DOHH2 (cell line): Measurements from ENCODE around the gene RP9.

ENCODE experiments used
- H3F3A ChIP-seq: fragments of 200-600 bp; sonication (generic), shearing (Covaris generic); 2 replicates; pipeline ENCODE4 v1.6.0; 2016; ENCODE audit warnings: antibody characterized with exemption, mild to moderate bottlenecking; ENCODE audit not compliant: control insufficient read depth, insufficient read depth
- H3K27ac ChIP-seq: fragments of 200-600 bp; sonication (generic); 2 replicates; pipeline ENCODE4 v1.5.1; 2014; ENCODE audit warnings: low read depth, mild to moderate bottlenecking, low read length, moderate library complexity
- H3K27me3 ChIP-seq: fragments of 200-600 bp; sonication (generic); 2 replicates; pipeline ENCODE4 v1.6.1; 2014; ENCODE audit warnings: mild to moderate bottlenecking, low read length, mixed read lengths; ENCODE audit not compliant: control insufficient read depth
- H3K36me3 ChIP-seq: fragments of 200-600 bp; sonication (generic); 2 replicates; pipeline ENCODE4 v1.6.1; 2014; ENCODE audit warnings: mild to moderate bottlenecking, low read length, moderate library complexity, mixed read lengths; ENCODE audit not compliant: control insufficient read depth
- H3K4me1 ChIP-seq: fragments of 200-600 bp; sonication (generic); 2 replicates; pipeline ENCODE4 v1.6.1; 2014; ENCODE audit warnings: mild to moderate bottlenecking, low read length, mixed read lengths; ENCODE audit not compliant: control insufficient read depth
- H3K4me2 ChIP-seq: fragments of 200-600 bp; sonication (generic); 2 replicates; pipeline ENCODE4 v1.6.0; 2014; ENCODE audit warnings: mild to moderate bottlenecking, low read length, moderate library complexity
- H3K4me3 ChIP-seq: fragments of 200-600 bp; sonication (generic); 2 replicates; pipeline ENCODE4 v1.5.1; 2014; ENCODE audit warnings: mild to moderate bottlenecking, low read length, mixed read lengths
- H3K79me2 ChIP-seq: fragments of 200-600 bp; sonication (generic); 2 replicates; pipeline ENCODE4 v1.6.1; 2014; ENCODE audit warnings: mild to moderate bottlenecking, low read length, mixed read lengths; ENCODE audit not compliant: control insufficient read depth
- H3K9me2 ChIP-seq: fragments of 200-600 bp; sonication (generic); replicated peaks from 2 replicates; pipeline ENCODE4 v1.6.1; 2014; ENCODE audit warnings: mild to moderate bottlenecking, low read length, mixed read lengths; ENCODE audit not compliant: control insufficient read depth
- H3K9me3 ChIP-seq: fragments of 200-600 bp; sonication (generic); 2 replicates; pipeline ENCODE4 v1.6.1; 2014; ENCODE audit warnings: antibody characterized with exemption, low read length, mixed read lengths; ENCODE audit not compliant: control insufficient read depth, insufficient read depth
- H4K20me1 ChIP-seq: fragments of 200-600 bp; sonication (generic); 2 replicates; pipeline ENCODE4 v1.6.0; 2014; ENCODE audit warnings: low read depth, mild to moderate bottlenecking, antibody characterized with exemption, low read length, moderate library complexity; ENCODE audit not compliant: control insufficient read depth, insufficient read depth
- EZH2phosphoT487 ChIP-seq: fragments of 200-600 bp; sonication (generic); IDR thresholded peaks from 2 replicates; pipeline ENCODE4 v1.6.1; 2017; ENCODE audit warnings: borderline replicate concordance, mild to moderate bottlenecking, antibody characterized with exemption, low read length, moderate library complexity, mixed read lengths
- TF ChIP-seq, protein P1 (sequence below): fragments of 200-600 bp; sonication (generic); IDR thresholded peaks from one replicate; pipeline ENCODE4 v1.5.1; 2014; ENCODE audit warnings: antibody characterized with exemption, mild to moderate bottlenecking, low read depth, low read length; ENCODE audit not compliant: poor library complexity, severe bottlenecking

Gene RP9

DNA sequence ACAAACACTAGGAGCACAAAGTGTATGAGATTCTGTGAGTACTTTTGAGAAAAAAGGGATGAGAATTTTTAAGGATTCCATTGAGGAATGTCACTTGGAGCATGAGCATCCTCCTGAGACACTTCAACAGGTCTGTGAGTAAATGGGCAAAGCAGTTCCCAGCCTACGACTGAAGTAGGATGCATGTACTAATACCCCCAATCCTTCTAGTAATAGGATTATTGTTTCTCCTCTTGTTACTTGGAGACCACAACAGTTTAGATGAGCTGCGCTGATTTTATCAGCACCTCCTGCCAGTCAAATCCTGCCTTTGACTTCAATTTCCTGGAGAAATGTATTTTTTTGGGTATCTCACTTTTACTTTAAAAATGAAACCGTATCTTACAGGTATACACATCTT lies 21.0 kb upstream of the RP9 start:
- TF ChIP-seq, protein P1, sequence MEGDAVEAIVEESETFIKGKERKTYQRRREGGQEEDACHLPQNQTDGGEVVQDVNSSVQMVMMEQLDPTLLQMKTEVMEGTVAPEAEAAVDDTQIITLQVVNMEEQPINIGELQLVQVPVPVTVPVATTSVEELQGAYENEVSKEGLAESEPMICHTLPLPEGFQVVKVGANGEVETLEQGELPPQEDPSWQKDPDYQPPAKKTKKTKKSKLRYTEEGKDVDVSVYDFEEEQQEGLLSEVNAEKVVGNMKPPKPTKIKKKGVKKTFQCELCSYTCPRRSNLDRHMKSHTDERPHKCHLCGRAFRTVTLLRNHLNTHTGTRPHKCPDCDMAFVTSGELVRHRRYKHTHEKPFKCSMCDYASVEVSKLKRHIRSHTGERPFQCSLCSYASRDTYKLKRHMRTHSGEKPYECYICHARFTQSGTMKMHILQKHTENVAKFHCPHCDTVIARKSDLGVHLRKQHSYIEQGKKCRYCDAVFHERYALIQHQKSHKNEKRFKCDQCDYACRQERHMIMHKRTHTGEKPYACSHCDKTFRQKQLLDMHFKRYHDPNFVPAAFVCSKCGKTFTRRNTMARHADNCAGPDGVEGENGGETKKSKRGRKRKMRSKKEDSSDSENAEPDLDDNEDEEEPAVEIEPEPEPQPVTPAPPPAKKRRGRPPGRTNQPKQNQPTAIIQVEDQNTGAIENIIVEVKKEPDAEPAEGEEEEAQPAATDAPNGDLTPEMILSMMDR, result no peak
- no peak for TF ChIP-seq EZH2phosphoT487
- no peaks in the 10 kb centered on the region for H3K9me2 ChIP-seq
- no peaks in the 10 kb centered on the region for H3K9me3 ChIP-seq
- no peaks in the 10 kb centered on the region for H4K20me1 ChIP-seq
- peak overlapping the region; percentile 86 for H3K4me3 ChIP-seq
- no peaks in the 10 kb centered on the region for H3F3A ChIP-seq
- peak overlapping the region; percentile 69 for H3K4me2 ChIP-seq
- H3K4me1 ChIP-seq, result peaks cover 12% of the 10 kb centered on the region
- H3K27ac ChIP-seq, result no peak overlapping the region
- peaks cover 5% of the 10 kb centered on the region; the same call in 1 of the 2 replicates for H3K79me2 ChIP-seq
- no peaks in the 10 kb centered on the region for H3K27me3 ChIP-seq
- no peaks in the 10 kb centered on the region for H3K36me3 ChIP-seq

DNA sequence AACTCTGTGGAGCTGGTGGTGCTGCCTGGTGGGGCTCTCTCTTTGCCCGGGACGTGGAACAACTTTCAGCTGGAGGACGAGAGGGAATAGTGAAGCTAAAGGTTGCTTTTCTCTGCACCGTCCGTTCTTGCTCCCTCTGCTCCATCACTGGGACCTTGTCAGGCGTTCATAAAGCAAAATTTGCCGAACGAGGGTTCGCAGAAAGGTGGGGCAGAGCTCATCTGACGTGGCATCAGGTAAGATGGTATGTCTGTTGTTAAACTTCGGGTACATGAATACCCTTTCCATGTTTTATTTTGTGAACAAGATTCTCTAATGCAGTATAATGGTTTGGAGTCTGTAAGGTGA lies 20.6 kb upstream of the RP9 start:
- peaks cover 5% of the 10 kb centered on the region; the same call in 1 of the 2 replicates for H3K79me2 ChIP-seq
- peaks cover 12% of the 10 kb centered on the region for H3K4me1 ChIP-seq
- no peaks in the 10 kb centered on the region for H3F3A ChIP-seq
- H3K36me3 ChIP-seq, result no peaks in the 10 kb centered on the region
- H3K27me3 ChIP-seq, result no peaks in the 10 kb centered on the region
- peak overlapping the region; percentile 86 for H3K4me3 ChIP-seq
- peak overlapping the region; percentile 69 for H3K4me2 ChIP-seq
- no peaks in the 10 kb centered on the region for H3K9me3 ChIP-seq
- H4K20me1 ChIP-seq, result no peaks in the 10 kb centered on the region
- TF ChIP-seq EZH2phosphoT487, result no peak
- TF ChIP-seq, protein P1, result no peak
- no peaks in the 10 kb centered on the region for H3K9me2 ChIP-seq
- no peak overlapping the region for H3K27ac ChIP-seq

DNA sequence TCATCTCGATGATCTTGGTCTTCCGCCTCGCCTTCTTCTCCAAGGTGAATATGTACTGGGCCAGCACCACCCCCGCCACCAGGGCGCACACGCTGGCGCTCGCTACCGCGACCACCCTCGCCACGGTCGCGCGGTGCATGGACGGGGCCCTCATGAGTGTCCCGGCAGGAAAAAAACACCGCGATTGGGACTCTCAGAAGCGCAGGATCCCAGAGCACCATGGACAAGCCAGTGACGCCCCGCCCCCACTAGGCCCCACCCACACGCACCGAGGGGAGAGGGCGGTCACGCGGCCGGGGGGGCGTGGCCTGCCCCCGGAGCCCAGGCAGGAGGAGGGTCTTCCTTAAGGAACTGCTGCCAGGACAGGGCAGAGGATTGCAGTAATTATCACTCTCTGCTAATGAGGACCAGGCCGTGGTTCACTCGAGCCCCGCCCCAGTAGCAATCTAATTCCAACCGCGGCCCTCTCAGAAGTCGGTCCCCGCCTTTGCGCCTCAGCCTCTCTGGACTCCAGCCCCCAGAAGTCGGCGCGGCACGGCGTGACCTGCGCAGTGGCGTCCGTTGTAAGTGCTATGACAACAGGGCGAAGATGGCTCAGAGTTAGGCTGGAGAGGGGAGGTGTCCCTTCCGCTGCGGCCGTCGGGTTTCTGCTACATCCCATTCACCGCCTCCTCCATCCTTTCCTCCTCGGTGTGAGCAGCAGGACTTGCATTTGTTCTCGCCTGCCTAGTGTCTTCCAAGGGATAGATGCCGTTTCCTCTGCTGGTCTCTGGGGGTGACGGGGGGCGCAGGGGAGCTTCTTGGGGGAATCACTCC lies 20.0 kb upstream of the RP9 start, which contains the start of gene BBS9:
Gene BBS9, plus strand, starts transcription at position 575 of the 816 bp plus-strand sequence. CDS start 16,689 bp downstream, outside the sequence.
- Histone ChIP-seq H3K27ac (peak within 1 kb of the TSS; percentile 52), H3K4me1 (peaks cover 12% of the 10 kb centered on the region), H3F3A (no peaks in the 10 kb centered on the region), H3K4me2 (peak within 1 kb of the TSS; percentile 69), H3K9me2 (no peaks in the 10 kb centered on the region), H4K20me1 (no peaks in the 10 kb centered on the region), H3K79me2 (peaks cover 5% of the 10 kb centered on the region; the same call in 1 of the 2 replicates), H3K27me3 (no peaks in the 10 kb centered on the region), H3K4me3 (peak within 1 kb of the TSS; percentile 86), H3K36me3 (no peaks in the 10 kb centered on the region), H3K9me3 (no peaks in the 10 kb centered on the region)
- TF ChIP-seq, protein P1, result no peak
- TF ChIP-seq EZH2phosphoT487, result no peak
